Psoas muscle (tissue), 8 donors: ENCODE data around the gene XCL2. TPM values are rescaled to one million over a fixed set of nuclear protein-coding genes. Genes with fewer than 3 reads are reported as not detected.

Source experiments
- ATAC-seq, 4 donors: fragments of 200-7000 bp; cut with Tn5 transposase; one replicate each; pipeline ENCODE4 v1.9.1; 2020; ENCODE audit warnings: moderate library complexity in 3 of 4, mild to moderate bottlenecking in 2 of 4
- DNase-seq, 2 donors: peaks; one replicate each; pipeline ENCODE4 v3.0.0-alpha.2; 2020
- H3K27ac ChIP-seq: fragments of 200-600 bp; one replicate; pipeline ENCODE4 v1.8.0; 2022
- H3K27me3 ChIP-seq, 3 donors: fragments of 200-600 bp in 1 of 3; one replicate each; pipeline versions ENCODE4 v1.6.1 to v1.8.0; 2013 to 2022; ENCODE audit warnings: low read length in 2 of 3, mild to moderate bottlenecking in 2 of 3, moderate library complexity in 1 of 3; ENCODE audit not compliant: insufficient read depth in 3 of 3
- H3K36me3 ChIP-seq, 2 donors: fragments of 200-600 bp in 1 of 2; one replicate each; pipeline versions ENCODE4 v1.6.1 to v1.8.0; 2013 to 2022; ENCODE audit warnings: low read depth in 1 of 2, mild to moderate bottlenecking in 1 of 2, moderate library complexity in 1 of 2; ENCODE audit not compliant: insufficient read depth in 1 of 2
- H3K4me1 ChIP-seq: fragments of 200-600 bp; one replicate; pipeline ENCODE4 v1.8.0; 2022
- H3K4me3 ChIP-seq: fragments of 200-600 bp; one replicate; pipeline ENCODE4 v1.8.0; 2022; ENCODE audit warnings: mild to moderate bottlenecking
- H3K9me3 ChIP-seq: fragments of 200-600 bp; one replicate; pipeline ENCODE4 v1.8.0; 2022
- WGBS, 3 donors: extraction: QIAGEN DNeasy Blood & Tissue Kit; methylation state at CpG; one replicate each; pipeline versions ENCODE4 v1.1.6 to v1.1.7; 2013; 5-methylcytosine and 5-hydroxymethylcytosine counted together
- intact Hi-C, 2 donors: fragments of 100-400 bp; cut with DNase I; formaldehyde crosslinking; loops; one replicate each; pipeline versions ENCODE4 v1.11.0 to v1.14.2; 2022
- polyA plus RNA-seq, 3 donors: library from polyadenylated mRNA; stranded (reverse); fragments of 200-250 nt; gene quantifications; one replicate each; pipeline ENCODE4 v1.2.3, GENCODE V29; 2013
- total RNA-seq, 4 donors: library from RNA; stranded (reverse); fragmentation: NEBNext Ultra II Directional in 2 of 4; extraction: Animal tissue kit (Norgen Biotek cat#: 25700) in 2 of 4; gene quantifications; one replicate each; pipeline versions ENCODE4 v1.2.1 to v1.2.4, GENCODE V29; 2021 to 2023
- TF ChIP-seq, protein P1 (sequence below): fragments of 200-600 bp; IDR thresholded peaks from one replicate; pipeline ENCODE4 v1.8.0; 2022; ENCODE audit warnings: antibody characterized with exemption
- donor health status: healthy with polysubstance abuse.
- donor health status: DM: no; HTN: no; CAD: no; lungs with moderate emphysema.
- donor health status: Bipolar disorder and iron deficiency.
- donor health status: healthy.
- donor health status: DM: yes; HTN: yes; CAD: no.
- donor health status: DM: no; HTN: no; CAD: no.
- donor health status: DM: no; HTN: no; CAD: no.
- donor health status: DM: yes; HTN: yes; CAD: no.

The XCL2 gene
- total and polyA plus RNA-seq, 7 donors, result not detected

DNA sequence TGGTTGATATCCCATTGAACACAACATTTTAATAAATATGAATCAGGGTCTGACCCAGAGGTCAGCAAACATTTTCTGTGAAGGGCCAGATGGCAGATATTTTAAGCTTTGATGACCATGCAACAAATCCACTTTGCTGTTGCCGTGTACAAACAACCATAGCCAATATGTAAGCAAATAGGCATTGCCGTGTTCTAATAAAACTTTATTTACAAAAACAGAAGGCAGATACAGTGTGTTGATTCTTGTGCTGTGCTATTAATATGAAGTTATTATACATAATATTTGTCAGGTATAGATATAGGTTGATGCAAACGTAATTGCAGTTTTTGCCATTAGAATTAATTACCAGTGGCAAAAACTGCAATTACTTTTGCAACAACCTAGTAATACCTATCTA lies 23.8 kb upstream of the XCL2 start:
- ATAC-seq (no peak), DNase-seq (no peak)
- no peaks in the 10 kb centered on the region for H3K36me3 ChIP-seq
- TF ChIP-seq, protein P1, sequence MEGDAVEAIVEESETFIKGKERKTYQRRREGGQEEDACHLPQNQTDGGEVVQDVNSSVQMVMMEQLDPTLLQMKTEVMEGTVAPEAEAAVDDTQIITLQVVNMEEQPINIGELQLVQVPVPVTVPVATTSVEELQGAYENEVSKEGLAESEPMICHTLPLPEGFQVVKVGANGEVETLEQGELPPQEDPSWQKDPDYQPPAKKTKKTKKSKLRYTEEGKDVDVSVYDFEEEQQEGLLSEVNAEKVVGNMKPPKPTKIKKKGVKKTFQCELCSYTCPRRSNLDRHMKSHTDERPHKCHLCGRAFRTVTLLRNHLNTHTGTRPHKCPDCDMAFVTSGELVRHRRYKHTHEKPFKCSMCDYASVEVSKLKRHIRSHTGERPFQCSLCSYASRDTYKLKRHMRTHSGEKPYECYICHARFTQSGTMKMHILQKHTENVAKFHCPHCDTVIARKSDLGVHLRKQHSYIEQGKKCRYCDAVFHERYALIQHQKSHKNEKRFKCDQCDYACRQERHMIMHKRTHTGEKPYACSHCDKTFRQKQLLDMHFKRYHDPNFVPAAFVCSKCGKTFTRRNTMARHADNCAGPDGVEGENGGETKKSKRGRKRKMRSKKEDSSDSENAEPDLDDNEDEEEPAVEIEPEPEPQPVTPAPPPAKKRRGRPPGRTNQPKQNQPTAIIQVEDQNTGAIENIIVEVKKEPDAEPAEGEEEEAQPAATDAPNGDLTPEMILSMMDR, result no peak
- H3K27ac ChIP-seq, result no peak overlapping the region
- no peaks in the 10 kb centered on the region for H3K9me3 ChIP-seq
- intact Hi-C loops, result loop anchor here in 1 of 2 donors (10.0 kb wide), 1 partner anchor 123 kb away; no protein-coding TSS in a partner anchor
- H3K4me1 ChIP-seq, result no peaks in the 10 kb centered on the region
- H3K27me3 ChIP-seq, result no peaks in the 10 kb centered on the region
- 68 to 84% (median 70%) methylated on average over 3 of the region's 3 CpGs for WGBS, 3 donors
- H3K4me3 ChIP-seq, result no peak overlapping the region

DNA sequence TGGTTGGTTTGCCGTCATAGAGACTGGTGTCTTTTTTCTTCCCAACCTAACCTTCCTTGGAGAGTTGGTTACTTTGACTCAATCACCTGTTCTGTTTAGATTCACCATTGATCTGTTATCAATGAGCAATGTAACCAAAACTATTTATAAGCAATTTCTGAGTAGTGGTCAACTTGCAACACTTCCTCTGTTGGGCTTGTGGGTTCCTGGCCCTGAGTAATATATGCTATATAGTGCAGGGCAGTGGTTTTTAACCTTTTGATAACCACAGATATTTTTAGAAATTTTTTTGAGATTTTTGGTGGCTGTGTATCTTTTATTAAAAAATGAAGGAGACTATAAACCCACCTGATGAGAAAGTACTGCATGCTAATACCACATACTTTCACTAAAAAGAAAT lies 23.2 kb upstream of the XCL2 start:
- intact Hi-C loops, result loop anchor here in 1 of 2 donors (10.0 kb wide), 1 partner anchor 122 kb away; no protein-coding TSS in a partner anchor
- Histone ChIP-seq H3K27ac (no peak overlapping the region), H3K27me3 (no peaks in the 10 kb centered on the region), H3K4me1 (no peaks in the 10 kb centered on the region), H3K36me3 (no peaks in the 10 kb centered on the region), H3K4me3 (no peak overlapping the region), H3K9me3 (no peaks in the 10 kb centered on the region)
- 79 to 85% (median 80%) methylated on average over 1 of the region's 1 CpG for WGBS, 3 donors
- TF ChIP-seq, protein P1, result no peak
- DNase-seq (no peak), ATAC-seq (no peak)

DNA sequence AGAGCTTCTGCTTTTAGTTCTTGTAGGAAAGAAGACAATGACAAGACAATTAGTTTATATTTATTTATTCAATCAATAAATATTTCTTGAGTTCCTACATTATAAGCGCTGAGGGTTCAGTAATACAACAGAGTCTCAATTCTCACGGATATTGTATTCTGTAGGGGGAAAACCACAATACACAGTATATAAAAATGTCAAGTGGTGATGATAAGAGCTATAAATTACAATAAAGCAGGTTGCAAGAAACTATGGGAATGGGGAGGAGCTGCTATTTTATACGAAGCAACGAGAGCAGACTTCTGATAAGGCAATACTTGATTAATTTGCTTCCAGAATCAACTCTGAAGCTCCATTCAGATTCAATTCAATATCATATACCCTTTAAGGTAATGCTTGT lies 22.0 kb upstream of the XCL2 start:
- ATAC-seq (no peak), DNase-seq (no peak)
- no peaks in the 10 kb centered on the region for H3K27me3 ChIP-seq
- TF ChIP-seq, protein P1, result no peak
- intact Hi-C loops, result loop anchor here in 1 of 2 donors (10.0 kb wide), 1 partner anchor 121 kb away; no protein-coding TSS in a partner anchor
- H3K4me1 ChIP-seq, result no peaks in the 10 kb centered on the region
- WGBS, 3 donors, result 66 to 78% (median 71%) methylated on average over 4 of the region's 4 CpGs
- no peaks in the 10 kb centered on the region for H3K36me3 ChIP-seq
- no peaks in the 10 kb centered on the region for H3K9me3 ChIP-seq
- H3K4me3 ChIP-seq, result no peak overlapping the region
- H3K27ac ChIP-seq, result no peak overlapping the region

DNA sequence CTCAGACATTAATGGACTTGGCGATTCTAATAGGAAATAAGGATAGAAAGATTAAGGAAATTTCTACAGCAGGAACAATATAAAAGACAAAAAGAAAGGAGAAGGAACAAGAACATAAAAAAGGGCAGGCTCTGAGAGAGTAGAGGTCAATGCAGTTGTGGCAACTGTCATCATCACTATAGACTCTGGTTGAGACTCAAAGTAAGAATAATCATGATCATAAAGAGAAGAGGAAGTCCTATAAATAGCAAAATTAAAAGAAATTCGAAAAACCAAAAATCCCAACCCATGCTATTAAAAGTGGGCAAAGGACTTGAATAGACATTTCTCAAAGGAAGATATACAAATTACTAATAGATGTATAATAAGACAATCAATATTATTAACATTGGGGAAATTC lies 18.2 kb upstream of the XCL2 start:
- TF ChIP-seq, protein P1, result no peak
- H3K9me3 ChIP-seq, result no peaks in the 10 kb centered on the region
- intact Hi-C loops, result loop anchor here in 1 of 2 donors (10.0 kb wide), 1 partner anchor 117 kb away; no protein-coding TSS in a partner anchor
- WGBS, 3 donors, result 76 to 79% (median 78%) methylated on average over 2 of the region's 2 CpGs
- no peaks in the 10 kb centered on the region for H3K36me3 ChIP-seq
- H3K27ac ChIP-seq, result no peak overlapping the region
- no peak for DNase-seq
- no peaks in the 10 kb centered on the region for H3K27me3 ChIP-seq
- ATAC-seq, result no peak
- H3K4me1 ChIP-seq, result no peaks in the 10 kb centered on the region
- H3K4me3 ChIP-seq, result no peak overlapping the region

DNA sequence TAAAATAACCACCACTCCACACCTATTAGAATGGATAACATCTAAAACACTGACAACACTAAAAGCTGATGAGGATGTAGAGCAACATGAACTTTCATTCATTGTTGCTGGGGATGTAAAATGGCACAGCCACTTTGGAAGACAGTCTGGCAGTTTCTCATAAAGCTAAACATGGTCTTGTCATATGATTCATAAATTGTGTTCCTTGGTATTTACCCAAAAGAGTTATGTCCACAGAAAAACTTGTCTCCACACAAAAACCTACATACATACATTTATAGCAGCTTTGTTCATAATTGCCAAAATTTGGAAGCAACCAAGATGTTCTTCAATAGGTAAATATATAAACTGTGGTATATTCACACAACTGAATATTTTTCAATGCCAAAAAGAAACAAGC lies 16.6 kb upstream of the XCL2 start:
- DNase-seq (no peak), ATAC-seq (no peak)
- Histone ChIP-seq H3K36me3 (no peaks in the 10 kb centered on the region), H3K4me3 (no peak overlapping the region), H3K27ac (no peak overlapping the region), H3K27me3 (no peaks in the 10 kb centered on the region), H3K9me3 (no peaks in the 10 kb centered on the region), H3K4me1 (no peaks in the 10 kb centered on the region)
- TF ChIP-seq, protein P1, result no peak
- intact Hi-C loops, result loop anchor here in 1 of 2 donors (10.0 kb wide), 1 partner anchor 116 kb away; no protein-coding TSS in a partner anchor
